Epithelial cell of proximal tubule (primary cell): ENCODE measurements around the gene TMEM127. TPM values are rescaled to one million over a fixed set of nuclear protein-coding genes. Genes with fewer than 3 reads are reported as not detected.

Experiments used
- DNase-seq: peaks from one replicate; pipeline ENCODE4 v3.0.0-alpha.2; 2011; ENCODE audit warnings: low read depth
- H3K4me3 ChIP-seq: 2 replicates; pipeline ENCODE4 v1.5.1; 2011; ENCODE audit warnings: low read depth, mild to moderate bottlenecking, low read length
- CTCF ChIP-seq: conservative IDR thresholded peaks from 2 replicates; pipeline ENCODE4 v1.5.1; 2012; ENCODE audit warnings: low read depth, mild to moderate bottlenecking, low read length
- total RNA-seq: library from RNA; depleted of rRNA; stranded (reverse); fragments of >200 nt; gene quantifications from 2 replicates; pipeline ENCODE4 v1.2.3, GENCODE V29; 2015

Gene TMEM127
- total RNA-seq, 1 donor from 2014 or later = 21.3 TPM

GRCh38 chr2:96198921-96199320 lies 66.9 kb downstream of the TMEM127 start:
- H3K4me3 ChIP-seq = no peak overlapping the region
- no peak for DNase-seq
- TF ChIP-seq CTCF = no peak

Other genes starting within 250 kb of the TMEM127 start
- 1.1 and 1.7 TPM in 2 replicates for gene GPAT2, start 231.1 kb downstream of the TMEM127 start, total RNA-seq
- gene ADRA2B, start 149.4 kb downstream of the TMEM127 start, total RNA-seq = 0.23 and 0.29 TPM in 2 replicates
- not detected in 2 replicates for gene ASTL, start 127.5 kb downstream of the TMEM127 start, total RNA-seq
- gene DUSP2, start 120.6 kb downstream of the TMEM127 start, total RNA-seq = 4.4 and 5.4 TPM in 2 replicates
- 99.2 and 143 TPM in 2 replicates for gene STARD7, start 57.2 kb downstream of the TMEM127 start, total RNA-seq
- gene CIAO1, start 228 bp upstream of the TMEM127 start, total RNA-seq = 110 and 155 TPM in 2 replicates
- 77.2 and 88.9 TPM in 2 replicates for gene SNRNP200, start 39.5 kb upstream of the TMEM127 start, total RNA-seq
- gene ITPRIPL1, start 59.3 kb upstream of the TMEM127 start, total RNA-seq = 7.7 and 10.3 TPM in 2 replicates
- gene NCAPH, start 69.8 kb upstream of the TMEM127 start, total RNA-seq = 45.2 and 58.7 TPM in 2 replicates
- gene NEURL3, start 239.4 kb upstream of the TMEM127 start, total RNA-seq = 1.0 and 8.6 TPM in 2 replicates